K562 (cell line): Measurements from ENCODE around the gene PLA2G4A. TPM values are rescaled to one million over a fixed set of nuclear protein-coding genes. Genes with fewer than 3 reads are reported as not detected.

Experiments
- ARHGAP35 ChIP-seq: fragments of 450-650 bp; IDR thresholded peaks from 2 replicates; pipeline ENCODE4 v1.6.1; 2018; ENCODE audit not compliant: partially characterized antibody
- ARID2 ChIP-seq: fragments of 450-650 bp; IDR thresholded peaks from 2 replicates; pipeline ENCODE4 v1.6.1; 2017; ENCODE audit warnings: antibody characterized with exemption, mild to moderate bottlenecking
- FOXA1 ChIP-seq: fragments of 450-650 bp; IDR thresholded peaks from 2 replicates; pipeline ENCODE4 v1.6.1; 2016; ENCODE audit warnings: mild to moderate bottlenecking, borderline replicate concordance
- RFX7 ChIP-seq: fragments of 250-450 bp; sonication (Bioruptor Pico); IDR thresholded peaks from 2 replicates; pipeline ENCODE4 v1.5.1; 2021; ENCODE audit warnings: mild to moderate bottlenecking
- SMAD2 ChIP-seq: fragments of 150-350 bp; IDR thresholded peaks from 2 replicates; pipeline ENCODE4 v1.6.1; 2014; ENCODE audit warnings: low read depth, mild to moderate bottlenecking, low read length
- polyA plus RNA-seq, 8 experiments: library from polyadenylated mRNA; depleted of rRNA in 4 of 8; stranded (reverse) in 5 of 8; unstranded in 3 of 8; fragments of >200 nt; fragmentation: Nextera tagmentation in 2 of 8; fragmentation: Illumina TruSeq in 1 of 8; extraction: Ambion mirVana in 2 of 8; extraction: Trizol in 1 of 8; gene quantifications; 2 replicates each; pipeline versions ENCODE4 v1.2.1 to v1.2.3, GENCODE V29; 2011 to 2014; ENCODE audit warnings: inconsistent platforms in 1 of 8, missing spikeins in 1 of 8
- total RNA-seq, 7 experiments: library from RNA; depleted of rRNA in 6 of 7; stranded (reverse); fragments of >200 nt in 6 of 7; fragmentation: Illumina TruSeq in 2 of 7; extraction: Trizol in 2 of 7; gene quantifications; 2 replicates each; pipeline versions ENCODE4 v1.2.1 to v1.2.3, GENCODE V29; 2011 to 2021; ENCODE audit warnings: low replicate concordance in 1 of 7
- TF ChIP-seq, protein P1 (sequence below): sonication (generic); formaldehyde crosslinking; IDR thresholded peaks from 2 replicates; pipeline ENCODE4 v1.8.0; 2023; ENCODE audit warnings: missing genetic modification reagents, mild to moderate bottlenecking, borderline replicate concordance
- TF ChIP-seq, protein P2 (sequence below): fragments of 250-450 bp; sonication (Bioruptor Pico); IDR thresholded peaks from 2 replicates; pipeline ENCODE4 v1.9.0; 2021; ENCODE audit warnings: mild to moderate bottlenecking, inconsistent platforms

PLA2G4A gene
- total and polyA plus RNA-seq, 9 of the 15 experiments (the other 6 are each of a cell fraction or from before 2014, with no cell fraction given), result 0.04 to 0.71 (median 0.22) TPM; not detected in 4

DNA sequence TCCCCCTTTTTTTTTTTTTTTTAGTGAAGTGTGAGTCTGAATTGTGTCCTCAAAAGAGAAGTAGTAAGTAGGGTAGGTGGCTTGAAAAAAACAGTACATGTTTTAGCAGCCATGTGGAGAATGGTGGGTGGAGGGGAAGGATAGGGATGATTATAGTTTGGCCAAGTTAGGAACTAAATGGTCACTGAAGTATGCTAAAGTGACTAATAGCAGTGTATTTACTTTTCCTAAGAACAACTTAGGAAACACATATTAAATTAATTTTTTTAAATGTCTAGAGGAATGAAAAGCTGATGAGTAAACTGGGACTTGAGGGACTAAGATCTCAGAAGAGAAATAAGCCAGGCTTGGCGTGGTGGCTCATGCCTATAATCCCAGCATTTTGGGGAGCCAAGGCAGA is 55.5 kb downstream of the PLA2G4A start (continued):
- no peak for TF ChIP-seq ARID2
- TF ChIP-seq, protein P1, sequence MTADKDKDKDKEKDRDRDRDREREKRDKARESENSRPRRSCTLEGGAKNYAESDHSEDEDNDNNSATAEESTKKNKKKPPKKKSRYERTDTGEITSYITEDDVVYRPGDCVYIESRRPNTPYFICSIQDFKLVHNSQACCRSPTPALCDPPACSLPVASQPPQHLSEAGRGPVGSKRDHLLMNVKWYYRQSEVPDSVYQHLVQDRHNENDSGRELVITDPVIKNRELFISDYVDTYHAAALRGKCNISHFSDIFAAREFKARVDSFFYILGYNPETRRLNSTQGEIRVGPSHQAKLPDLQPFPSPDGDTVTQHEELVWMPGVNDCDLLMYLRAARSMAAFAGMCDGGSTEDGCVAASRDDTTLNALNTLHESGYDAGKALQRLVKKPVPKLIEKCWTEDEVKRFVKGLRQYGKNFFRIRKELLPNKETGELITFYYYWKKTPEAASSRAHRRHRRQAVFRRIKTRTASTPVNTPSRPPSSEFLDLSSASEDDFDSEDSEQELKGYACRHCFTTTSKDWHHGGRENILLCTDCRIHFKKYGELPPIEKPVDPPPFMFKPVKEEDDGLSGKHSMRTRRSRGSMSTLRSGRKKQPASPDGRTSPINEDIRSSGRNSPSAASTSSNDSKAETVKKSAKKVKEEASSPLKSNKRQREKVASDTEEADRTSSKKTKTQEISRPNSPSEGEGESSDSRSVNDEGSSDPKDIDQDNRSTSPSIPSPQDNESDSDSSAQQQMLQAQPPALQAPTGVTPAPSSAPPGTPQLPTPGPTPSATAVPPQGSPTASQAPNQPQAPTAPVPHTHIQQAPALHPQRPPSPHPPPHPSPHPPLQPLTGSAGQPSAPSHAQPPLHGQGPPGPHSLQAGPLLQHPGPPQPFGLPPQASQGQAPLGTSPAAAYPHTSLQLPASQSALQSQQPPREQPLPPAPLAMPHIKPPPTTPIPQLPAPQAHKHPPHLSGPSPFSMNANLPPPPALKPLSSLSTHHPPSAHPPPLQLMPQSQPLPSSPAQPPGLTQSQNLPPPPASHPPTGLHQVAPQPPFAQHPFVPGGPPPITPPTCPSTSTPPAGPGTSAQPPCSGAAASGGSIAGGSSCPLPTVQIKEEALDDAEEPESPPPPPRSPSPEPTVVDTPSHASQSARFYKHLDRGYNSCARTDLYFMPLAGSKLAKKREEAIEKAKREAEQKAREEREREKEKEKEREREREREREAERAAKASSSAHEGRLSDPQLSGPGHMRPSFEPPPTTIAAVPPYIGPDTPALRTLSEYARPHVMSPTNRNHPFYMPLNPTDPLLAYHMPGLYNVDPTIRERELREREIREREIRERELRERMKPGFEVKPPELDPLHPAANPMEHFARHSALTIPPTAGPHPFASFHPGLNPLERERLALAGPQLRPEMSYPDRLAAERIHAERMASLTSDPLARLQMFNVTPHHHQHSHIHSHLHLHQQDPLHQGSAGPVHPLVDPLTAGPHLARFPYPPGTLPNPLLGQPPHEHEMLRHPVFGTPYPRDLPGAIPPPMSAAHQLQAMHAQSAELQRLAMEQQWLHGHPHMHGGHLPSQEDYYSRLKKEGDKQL (CRISPR knock-in tag), result no peak
- TF ChIP-seq FOXA1, result no peak
- no peak for TF ChIP-seq RFX7 (CRISPR knock-in tag)
- TF ChIP-seq, protein P2, sequence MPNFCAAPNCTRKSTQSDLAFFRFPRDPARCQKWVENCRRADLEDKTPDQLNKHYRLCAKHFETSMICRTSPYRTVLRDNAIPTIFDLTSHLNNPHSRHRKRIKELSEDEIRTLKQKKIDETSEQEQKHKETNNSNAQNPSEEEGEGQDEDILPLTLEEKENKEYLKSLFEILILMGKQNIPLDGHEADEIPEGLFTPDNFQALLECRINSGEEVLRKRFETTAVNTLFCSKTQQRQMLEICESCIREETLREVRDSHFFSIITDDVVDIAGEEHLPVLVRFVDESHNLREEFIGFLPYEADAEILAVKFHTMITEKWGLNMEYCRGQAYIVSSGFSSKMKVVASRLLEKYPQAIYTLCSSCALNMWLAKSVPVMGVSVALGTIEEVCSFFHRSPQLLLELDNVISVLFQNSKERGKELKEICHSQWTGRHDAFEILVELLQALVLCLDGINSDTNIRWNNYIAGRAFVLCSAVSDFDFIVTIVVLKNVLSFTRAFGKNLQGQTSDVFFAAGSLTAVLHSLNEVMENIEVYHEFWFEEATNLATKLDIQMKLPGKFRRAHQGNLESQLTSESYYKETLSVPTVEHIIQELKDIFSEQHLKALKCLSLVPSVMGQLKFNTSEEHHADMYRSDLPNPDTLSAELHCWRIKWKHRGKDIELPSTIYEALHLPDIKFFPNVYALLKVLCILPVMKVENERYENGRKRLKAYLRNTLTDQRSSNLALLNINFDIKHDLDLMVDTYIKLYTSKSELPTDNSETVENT (CRISPR knock-in tag), result no peak
- no peak for TF ChIP-seq ARHGAP35
- no peak for TF ChIP-seq SMAD2
